Loucy (cell line): ENCODE results near the gene SLC9A9.

Experiments used
- EZH2phosphoT487 ChIP-seq: fragments of 200-600 bp; IDR thresholded peaks from 2 replicates; pipeline ENCODE4 v1.6.1; 2018; ENCODE audit warnings: antibody characterized with exemption, mild to moderate bottlenecking, moderate library complexity, borderline replicate concordance
- TF ChIP-seq, protein P1 (sequence below): fragments of 200-600 bp; sonication (generic); conservative IDR thresholded peaks from 2 replicates; pipeline ENCODE4 v1.5.1; 2014; ENCODE audit warnings: mild to moderate bottlenecking, antibody characterized with exemption, low read length

DNA sequence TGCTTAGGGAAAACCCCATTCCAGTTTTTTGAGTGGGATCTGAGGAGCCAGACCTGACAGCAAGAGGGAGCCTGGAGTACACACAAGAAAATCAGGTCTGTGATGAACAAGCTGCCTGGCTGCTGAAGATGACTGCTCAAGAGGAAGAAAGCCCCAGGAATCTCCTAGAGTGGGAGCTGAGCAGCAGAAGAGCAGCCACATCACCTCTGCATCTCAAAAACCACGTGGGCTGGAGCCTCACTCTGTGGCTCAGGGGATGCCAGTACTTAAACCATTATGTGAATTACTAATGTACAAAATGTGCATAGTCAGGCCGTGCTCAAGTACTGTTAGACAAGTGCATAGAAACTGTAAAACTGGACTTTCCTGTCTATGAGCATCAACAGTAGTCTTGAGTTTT lies 52.4 kb downstream of the SLC9A9 start:
- TF ChIP-seq, protein P1, sequence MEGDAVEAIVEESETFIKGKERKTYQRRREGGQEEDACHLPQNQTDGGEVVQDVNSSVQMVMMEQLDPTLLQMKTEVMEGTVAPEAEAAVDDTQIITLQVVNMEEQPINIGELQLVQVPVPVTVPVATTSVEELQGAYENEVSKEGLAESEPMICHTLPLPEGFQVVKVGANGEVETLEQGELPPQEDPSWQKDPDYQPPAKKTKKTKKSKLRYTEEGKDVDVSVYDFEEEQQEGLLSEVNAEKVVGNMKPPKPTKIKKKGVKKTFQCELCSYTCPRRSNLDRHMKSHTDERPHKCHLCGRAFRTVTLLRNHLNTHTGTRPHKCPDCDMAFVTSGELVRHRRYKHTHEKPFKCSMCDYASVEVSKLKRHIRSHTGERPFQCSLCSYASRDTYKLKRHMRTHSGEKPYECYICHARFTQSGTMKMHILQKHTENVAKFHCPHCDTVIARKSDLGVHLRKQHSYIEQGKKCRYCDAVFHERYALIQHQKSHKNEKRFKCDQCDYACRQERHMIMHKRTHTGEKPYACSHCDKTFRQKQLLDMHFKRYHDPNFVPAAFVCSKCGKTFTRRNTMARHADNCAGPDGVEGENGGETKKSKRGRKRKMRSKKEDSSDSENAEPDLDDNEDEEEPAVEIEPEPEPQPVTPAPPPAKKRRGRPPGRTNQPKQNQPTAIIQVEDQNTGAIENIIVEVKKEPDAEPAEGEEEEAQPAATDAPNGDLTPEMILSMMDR: no peak
- no peak for TF ChIP-seq EZH2phosphoT487
